Activated naive CD4-positive, alpha-beta T cell treated with anti-CD3 and anti-CD28 coated beads, Interleukin-2, amount 10 ng/mL, durations not matched to agents 7 days and 5 days (primary cell): ENCODE data around the gene FEM1C.

ENCODE experiments used
- CTCF ChIA-PET: fragments of 350-600 bp; sonication (Branson Sonifier 250); formaldehyde crosslinking; loops from one replicate; lab custom pipeline; 2021; ENCODE audit warnings: antibody characterized with exemption; lab: Charles Lee
- DNase-seq: peaks from one replicate; pipeline ENCODE4 v3.0.0-alpha.2; 2020
- H3K27ac Mint-ChIP-seq: one replicate; pipeline ENCODE4 v1.8.0; 2021; ENCODE audit warnings: mild to moderate bottlenecking, moderate library complexity, mixed read lengths
- H3K27me3 Mint-ChIP-seq: one replicate; pipeline ENCODE4 v1.8.0; 2021; ENCODE audit warnings: mild to moderate bottlenecking, mixed read lengths
- H3K36me3 Mint-ChIP-seq: one replicate; pipeline ENCODE4 v1.8.0; 2021; ENCODE audit warnings: mixed read lengths
- H3K4me1 Mint-ChIP-seq: one replicate; pipeline ENCODE4 v1.8.0; 2021; ENCODE audit warnings: mixed read lengths
- H3K4me3 Mint-ChIP-seq: one replicate; pipeline ENCODE4 v1.8.0; 2021; ENCODE audit warnings: mild to moderate bottlenecking, moderate library complexity, mixed read lengths
- H3K9me3 Mint-ChIP-seq: one replicate; pipeline ENCODE4 v1.8.0; 2021; ENCODE audit warnings: mixed read lengths

The FEM1C gene

GRCh38 chr5:115470921-115471320 lies 73.7 kb downstream of the FEM1C start:
- Mint-ChIP-seq H3K4me1 (no peaks in the 10 kb centered on the region), H3K9me3 (no peaks in the 10 kb centered on the region), H3K36me3 (no peaks in the 10 kb centered on the region), H3K27me3 (peaks cover 8% of the 10 kb centered on the region), H3K4me3 (no peak overlapping the region), H3K27ac (no peak overlapping the region)
- no peak for DNase-seq
- CTCF ChIA-PET = interaction anchor here (1.6 kb wide), 1 partner anchor 104 kb away, joined by 3 read pairs; no protein-coding TSS in a partner anchor
